WERI-Rb-1 (cell line): Measurements from ENCODE around the gene PDE3A.
A peak's percentile ranks its signal among the peaks of the same experiment; 100 is the strongest.
"Not testable (repeated sequence)": the region's sequence is repeated elsewhere in the genome, so short reads cannot be mapped to it uniquely, and the experiment has no call there.

Experiments used
- DNase-seq: peaks from one replicate; pipeline ENCODE4 v3.0.0-alpha.2; 2020
- H3K27ac ChIP-seq: fragments of 250-450 bp; sonication (Bioruptor Pico); 2 replicates; pipeline ENCODE4 v1.5.1; 2020; ENCODE audit warnings: mild to moderate bottlenecking, moderate library complexity
- H3K27me3 ChIP-seq: fragments of 250-450 bp; sonication (Bioruptor Pico); 2 replicates; pipeline ENCODE4 v1.5.1; 2021; ENCODE audit warnings: mild to moderate bottlenecking, low read depth, moderate library complexity; ENCODE audit not compliant: insufficient read depth, severe bottlenecking
- H3K36me3 ChIP-seq: fragments of 250-450 bp; sonication (Bioruptor Pico); 2 replicates; pipeline ENCODE4 v1.5.1; 2020; ENCODE audit warnings: mild to moderate bottlenecking, moderate library complexity
- H3K4me3 ChIP-seq: 2 replicates; pipeline ENCODE4 v1.5.1; 2011; ENCODE audit warnings: low read depth, mild to moderate bottlenecking, control low read depth, low read length
- H3K9me3 ChIP-seq: fragments of 250-450 bp; sonication (Bioruptor Pico); 2 replicates; pipeline ENCODE4 v1.5.1; 2021; ENCODE audit warnings: mild to moderate bottlenecking, moderate library complexity; ENCODE audit not compliant: severe bottlenecking
- TF ChIP-seq, protein P1 (sequence below): IDR thresholded peaks from 2 replicates; pipeline ENCODE4 v1.5.1; 2011; ENCODE audit warnings: low read depth, mild to moderate bottlenecking, control low read depth, inconsistent platforms, low read length

Gene PDE3A

DNA sequence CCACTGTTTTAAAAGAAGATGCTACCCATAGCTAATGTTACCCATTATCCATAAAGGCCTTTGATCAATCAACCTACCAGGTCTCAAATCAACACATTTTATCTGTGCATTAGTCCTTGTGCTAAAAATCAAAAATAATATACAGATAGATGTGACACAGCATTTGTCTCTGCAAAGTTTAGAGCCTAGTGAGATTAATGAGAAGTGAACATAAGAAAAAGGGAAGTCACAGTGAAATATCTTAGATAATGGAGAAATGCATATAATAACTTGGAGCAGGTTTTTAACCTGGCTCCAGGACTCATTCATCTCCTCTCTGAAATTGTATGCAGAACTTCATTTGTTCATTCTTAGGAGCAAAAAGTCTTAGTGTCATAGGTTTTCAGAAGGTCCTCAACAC, 7.2 kb downstream of the PDE3A start:
- H3K9me3 ChIP-seq: no peaks in the 10 kb centered on the region
- TF ChIP-seq, protein P1, sequence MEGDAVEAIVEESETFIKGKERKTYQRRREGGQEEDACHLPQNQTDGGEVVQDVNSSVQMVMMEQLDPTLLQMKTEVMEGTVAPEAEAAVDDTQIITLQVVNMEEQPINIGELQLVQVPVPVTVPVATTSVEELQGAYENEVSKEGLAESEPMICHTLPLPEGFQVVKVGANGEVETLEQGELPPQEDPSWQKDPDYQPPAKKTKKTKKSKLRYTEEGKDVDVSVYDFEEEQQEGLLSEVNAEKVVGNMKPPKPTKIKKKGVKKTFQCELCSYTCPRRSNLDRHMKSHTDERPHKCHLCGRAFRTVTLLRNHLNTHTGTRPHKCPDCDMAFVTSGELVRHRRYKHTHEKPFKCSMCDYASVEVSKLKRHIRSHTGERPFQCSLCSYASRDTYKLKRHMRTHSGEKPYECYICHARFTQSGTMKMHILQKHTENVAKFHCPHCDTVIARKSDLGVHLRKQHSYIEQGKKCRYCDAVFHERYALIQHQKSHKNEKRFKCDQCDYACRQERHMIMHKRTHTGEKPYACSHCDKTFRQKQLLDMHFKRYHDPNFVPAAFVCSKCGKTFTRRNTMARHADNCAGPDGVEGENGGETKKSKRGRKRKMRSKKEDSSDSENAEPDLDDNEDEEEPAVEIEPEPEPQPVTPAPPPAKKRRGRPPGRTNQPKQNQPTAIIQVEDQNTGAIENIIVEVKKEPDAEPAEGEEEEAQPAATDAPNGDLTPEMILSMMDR: no peak
- no peak overlapping the region for H3K27ac ChIP-seq
- no peak overlapping the region for H3K4me3 ChIP-seq
- H3K27me3 ChIP-seq: no peaks in the 10 kb centered on the region
- H3K36me3 ChIP-seq: no peaks in the 10 kb centered on the region
- DNase-seq: no peak

DNA sequence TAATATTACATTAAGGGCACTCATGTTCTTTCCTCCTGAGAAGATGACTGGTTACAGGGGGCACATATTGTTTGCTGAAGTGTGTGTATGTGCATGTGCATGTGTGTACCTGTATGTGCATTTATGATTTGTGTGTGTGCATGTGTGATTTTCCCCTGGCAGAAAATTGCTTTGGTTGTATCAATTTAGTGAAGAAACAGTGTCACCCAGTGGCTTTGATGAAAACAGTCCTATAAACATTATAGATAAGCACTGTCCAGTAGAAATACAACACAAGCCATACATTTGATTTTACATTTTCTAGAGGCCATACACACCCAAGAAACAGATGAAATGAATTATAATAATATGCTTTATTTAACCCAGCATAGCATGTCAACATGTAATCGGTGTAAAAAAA, 8.6 kb downstream of the PDE3A start:
- no peak for DNase-seq
- Histone ChIP-seq H3K27me3 (no peaks in the 10 kb centered on the region), H3K36me3 (no peaks in the 10 kb centered on the region), H3K4me3 (no peak overlapping the region), H3K27ac (no peak overlapping the region), H3K9me3 (no peaks in the 10 kb centered on the region)
- TF ChIP-seq, protein P1: peak; percentile 17; the same call in 1 of the 2 replicates

DNA sequence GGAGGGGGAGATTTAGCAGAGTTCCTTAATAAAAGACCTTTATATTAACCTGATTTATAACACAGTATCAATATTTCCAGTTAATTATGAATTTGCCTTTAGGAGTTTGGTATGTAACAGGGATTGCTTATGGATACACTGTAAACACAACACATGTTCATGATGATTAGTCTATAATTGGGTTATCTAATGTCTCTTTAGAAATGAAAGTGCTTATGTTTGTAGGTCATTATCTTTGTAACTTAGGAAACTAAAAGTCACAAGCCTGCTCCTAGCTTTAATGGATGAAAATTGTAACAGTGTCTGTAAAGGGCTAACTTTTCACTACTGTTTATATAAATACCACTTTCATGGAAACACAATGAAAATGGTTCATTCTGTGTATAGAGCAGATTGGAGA, 9.4 kb downstream of the PDE3A start:
- H3K27me3 ChIP-seq: no peaks in the 10 kb centered on the region
- H3K4me3 ChIP-seq: no peak overlapping the region
- TF ChIP-seq, protein P1: no peak
- H3K9me3 ChIP-seq: no peaks in the 10 kb centered on the region
- H3K36me3 ChIP-seq: no peaks in the 10 kb centered on the region
- no peak for DNase-seq
- no peak overlapping the region for H3K27ac ChIP-seq

DNA sequence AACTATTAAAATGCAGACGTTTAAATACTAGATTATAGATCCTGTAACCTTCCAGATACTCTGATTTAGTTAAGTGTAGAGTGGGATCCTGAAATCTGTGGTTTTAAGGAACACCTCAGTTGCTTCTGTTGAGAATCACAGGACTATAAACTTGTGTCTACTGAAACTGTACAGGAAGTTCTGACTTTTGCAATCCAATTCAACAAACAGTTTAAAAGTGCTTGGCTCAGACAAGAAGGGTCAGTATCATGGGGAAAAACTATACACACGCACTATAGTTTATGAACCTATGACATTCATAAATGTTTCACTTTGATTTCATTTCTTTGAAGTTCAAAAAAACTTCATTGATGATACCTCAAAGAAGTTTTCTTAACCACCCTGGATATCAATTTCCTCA, 13.8 kb downstream of the PDE3A start:
- H3K4me3 ChIP-seq: no peak overlapping the region
- TF ChIP-seq, protein P1: no peak
- no peaks in the 10 kb centered on the region for H3K36me3 ChIP-seq
- H3K9me3 ChIP-seq: no peaks in the 10 kb centered on the region
- H3K27ac ChIP-seq: no peak overlapping the region
- DNase-seq: no peak
- H3K27me3 ChIP-seq: no peaks in the 10 kb centered on the region

DNA sequence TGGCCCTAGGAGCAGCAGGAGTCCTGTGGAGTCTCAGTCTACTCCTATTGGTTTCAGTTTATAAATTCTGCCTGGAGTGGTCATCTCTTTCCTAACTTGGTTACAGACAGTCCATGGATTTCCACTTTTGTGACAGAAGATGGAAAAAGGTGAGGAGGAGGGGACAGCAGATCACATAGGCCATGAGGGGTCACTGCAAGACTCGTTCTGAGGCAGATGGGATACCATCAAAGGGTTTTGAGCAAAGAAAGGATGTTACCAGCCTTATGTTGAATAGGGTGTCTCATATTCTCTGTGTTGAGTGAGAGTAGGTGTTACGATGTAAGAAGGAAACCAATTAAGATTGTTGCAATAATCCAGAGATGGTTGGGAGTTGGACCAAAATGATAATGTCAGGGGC, 15.3 kb downstream of the PDE3A start:
- H3K9me3 ChIP-seq: no peaks in the 10 kb centered on the region
- no peaks in the 10 kb centered on the region for H3K36me3 ChIP-seq
- no peak for DNase-seq
- H3K4me3 ChIP-seq: no peak overlapping the region
- H3K27me3 ChIP-seq: no peaks in the 10 kb centered on the region
- H3K27ac ChIP-seq: no peak overlapping the region
- TF ChIP-seq, protein P1: no peak

DNA sequence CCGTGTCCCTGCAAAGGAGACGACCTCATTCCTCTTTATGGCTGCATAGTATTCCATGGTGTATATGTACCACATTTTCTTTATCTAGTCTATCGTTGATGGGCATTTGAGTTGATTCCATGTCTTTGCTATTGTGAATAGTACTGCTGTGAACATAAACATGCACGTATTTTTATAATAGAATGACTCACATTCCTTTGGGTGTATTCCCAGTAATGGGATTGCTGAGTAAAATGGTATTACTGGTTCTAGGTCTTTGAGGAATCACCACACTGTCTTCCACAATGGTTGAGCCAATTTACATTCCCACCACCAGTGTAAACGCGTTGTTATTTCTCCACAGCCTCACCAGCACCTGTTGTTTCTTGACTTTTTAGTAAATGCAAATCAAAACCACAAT, 16.5 kb downstream of the PDE3A start:
- DNase-seq, H3K27ac ChIP-seq, H3K36me3 ChIP-seq, H3K9me3 ChIP-seq, H3K4me3 ChIP-seq, H3K27me3 ChIP-seq: not testable (repeated sequence)
